HG02884 (cell line): ENCODE results near the gene NUP160.
A peak's percentile ranks its signal among the peaks of the same experiment; 100 is the strongest.
"Not testable (repeated sequence)": the region's sequence is repeated elsewhere in the genome, so short reads cannot be mapped to it uniquely, and the experiment has no call there.

Source experiments
- ATAC-seq: cut with Tn5 transposase; IDR thresholded peaks from one replicate; pipeline ENCODE4 v1.9.1; 2021; ENCODE audit warnings: mild to moderate bottlenecking, moderate library complexity; ENCODE audit not compliant: unreplicated experiment

NUP160 gene, protein sequence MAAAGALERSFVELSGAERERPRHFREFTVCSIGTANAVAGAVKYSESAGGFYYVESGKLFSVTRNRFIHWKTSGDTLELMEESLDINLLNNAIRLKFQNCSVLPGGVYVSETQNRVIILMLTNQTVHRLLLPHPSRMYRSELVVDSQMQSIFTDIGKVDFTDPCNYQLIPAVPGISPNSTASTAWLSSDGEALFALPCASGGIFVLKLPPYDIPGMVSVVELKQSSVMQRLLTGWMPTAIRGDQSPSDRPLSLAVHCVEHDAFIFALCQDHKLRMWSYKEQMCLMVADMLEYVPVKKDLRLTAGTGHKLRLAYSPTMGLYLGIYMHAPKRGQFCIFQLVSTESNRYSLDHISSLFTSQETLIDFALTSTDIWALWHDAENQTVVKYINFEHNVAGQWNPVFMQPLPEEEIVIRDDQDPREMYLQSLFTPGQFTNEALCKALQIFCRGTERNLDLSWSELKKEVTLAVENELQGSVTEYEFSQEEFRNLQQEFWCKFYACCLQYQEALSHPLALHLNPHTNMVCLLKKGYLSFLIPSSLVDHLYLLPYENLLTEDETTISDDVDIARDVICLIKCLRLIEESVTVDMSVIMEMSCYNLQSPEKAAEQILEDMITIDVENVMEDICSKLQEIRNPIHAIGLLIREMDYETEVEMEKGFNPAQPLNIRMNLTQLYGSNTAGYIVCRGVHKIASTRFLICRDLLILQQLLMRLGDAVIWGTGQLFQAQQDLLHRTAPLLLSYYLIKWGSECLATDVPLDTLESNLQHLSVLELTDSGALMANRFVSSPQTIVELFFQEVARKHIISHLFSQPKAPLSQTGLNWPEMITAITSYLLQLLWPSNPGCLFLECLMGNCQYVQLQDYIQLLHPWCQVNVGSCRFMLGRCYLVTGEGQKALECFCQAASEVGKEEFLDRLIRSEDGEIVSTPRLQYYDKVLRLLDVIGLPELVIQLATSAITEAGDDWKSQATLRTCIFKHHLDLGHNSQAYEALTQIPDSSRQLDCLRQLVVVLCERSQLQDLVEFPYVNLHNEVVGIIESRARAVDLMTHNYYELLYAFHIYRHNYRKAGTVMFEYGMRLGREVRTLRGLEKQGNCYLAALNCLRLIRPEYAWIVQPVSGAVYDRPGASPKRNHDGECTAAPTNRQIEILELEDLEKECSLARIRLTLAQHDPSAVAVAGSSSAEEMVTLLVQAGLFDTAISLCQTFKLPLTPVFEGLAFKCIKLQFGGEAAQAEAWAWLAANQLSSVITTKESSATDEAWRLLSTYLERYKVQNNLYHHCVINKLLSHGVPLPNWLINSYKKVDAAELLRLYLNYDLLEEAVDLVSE (N-terminal part only)

DNA sequence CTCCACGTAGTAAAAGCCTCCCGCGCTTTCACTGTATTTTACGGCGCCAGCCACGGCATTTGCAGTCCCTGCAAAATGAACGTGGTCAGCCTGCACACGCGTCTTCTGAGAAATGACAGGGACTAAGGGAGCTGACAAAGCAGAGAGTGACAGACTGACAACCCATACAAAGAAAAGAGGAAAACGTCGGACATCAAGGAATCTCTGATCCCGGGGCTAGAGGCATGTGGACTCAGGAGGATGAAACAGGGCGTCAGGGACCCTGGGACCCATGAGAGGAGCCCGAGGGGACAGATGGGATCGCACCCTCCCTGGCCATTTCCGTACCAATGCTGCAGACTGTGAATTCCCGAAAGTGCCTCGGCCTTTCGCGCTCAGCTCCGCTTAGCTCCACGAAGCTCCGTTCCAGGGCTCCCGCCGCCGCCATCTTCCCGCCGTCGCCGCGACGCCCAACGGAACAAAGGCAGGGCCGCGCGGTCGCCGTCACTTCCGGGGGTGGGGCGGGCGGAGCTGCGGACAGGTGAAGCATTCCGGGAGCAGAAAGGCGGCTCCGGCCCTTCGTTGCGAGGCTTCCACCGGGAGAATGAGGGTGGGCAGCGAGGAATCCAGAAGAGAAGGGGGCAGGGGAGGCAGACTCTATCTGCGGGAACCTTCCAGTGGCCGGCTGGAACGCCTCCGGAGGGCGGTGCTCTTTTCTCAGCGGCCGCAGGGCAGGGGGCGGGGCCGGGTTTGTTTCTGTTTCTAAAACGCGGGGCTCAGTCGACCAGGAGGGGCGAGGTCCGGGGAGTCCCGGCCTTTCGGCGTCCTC lies at the start of gene NUP160:
TSS of gene NUP160 (minus strand) at position 459 of the 808 bp plus-strand sequence. CDS start at position 427, 32 bp downstream.
- peak; percentile 73 for ATAC-seq

DNA sequence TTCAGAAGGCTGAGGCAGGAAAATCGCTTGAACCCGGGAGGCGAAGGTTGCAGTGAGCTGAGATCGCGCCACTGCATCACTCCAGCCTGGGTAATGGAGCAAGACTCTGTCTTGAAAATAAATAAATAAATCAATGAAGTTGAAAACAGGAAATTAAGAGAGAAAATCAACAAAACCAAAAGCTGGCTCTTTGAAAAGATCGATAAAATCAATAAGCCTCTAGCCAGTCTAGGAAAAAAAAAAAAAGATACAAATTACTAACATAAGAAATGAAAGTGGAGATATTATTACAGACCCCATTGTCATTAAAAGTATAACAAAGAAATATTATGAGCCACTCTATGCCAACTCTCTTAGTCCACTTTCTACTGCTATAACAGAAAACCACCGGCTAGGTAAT lies 48.0 kb upstream of the NUP160 start:
- no peak for ATAC-seq

DNA sequence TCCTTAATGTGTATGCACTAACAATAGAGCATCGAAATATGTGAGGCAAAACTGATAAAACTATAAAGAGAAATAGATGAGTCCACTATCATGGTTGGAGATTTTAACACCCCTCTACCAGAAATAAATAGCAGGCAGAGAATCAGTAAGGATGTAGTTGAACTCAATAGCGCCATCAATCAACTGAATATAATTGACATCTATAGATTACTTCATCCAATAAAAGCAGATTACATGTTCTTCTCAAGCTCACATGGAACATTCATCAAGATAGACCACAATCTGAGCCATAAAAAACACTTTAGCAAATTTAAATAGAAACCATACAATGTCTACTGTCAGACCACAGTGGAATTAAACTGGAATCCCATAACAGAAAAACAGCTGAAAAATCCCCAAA lies 46.9 kb upstream of the NUP160 start:
- ATAC-seq, result no peak

DNA sequence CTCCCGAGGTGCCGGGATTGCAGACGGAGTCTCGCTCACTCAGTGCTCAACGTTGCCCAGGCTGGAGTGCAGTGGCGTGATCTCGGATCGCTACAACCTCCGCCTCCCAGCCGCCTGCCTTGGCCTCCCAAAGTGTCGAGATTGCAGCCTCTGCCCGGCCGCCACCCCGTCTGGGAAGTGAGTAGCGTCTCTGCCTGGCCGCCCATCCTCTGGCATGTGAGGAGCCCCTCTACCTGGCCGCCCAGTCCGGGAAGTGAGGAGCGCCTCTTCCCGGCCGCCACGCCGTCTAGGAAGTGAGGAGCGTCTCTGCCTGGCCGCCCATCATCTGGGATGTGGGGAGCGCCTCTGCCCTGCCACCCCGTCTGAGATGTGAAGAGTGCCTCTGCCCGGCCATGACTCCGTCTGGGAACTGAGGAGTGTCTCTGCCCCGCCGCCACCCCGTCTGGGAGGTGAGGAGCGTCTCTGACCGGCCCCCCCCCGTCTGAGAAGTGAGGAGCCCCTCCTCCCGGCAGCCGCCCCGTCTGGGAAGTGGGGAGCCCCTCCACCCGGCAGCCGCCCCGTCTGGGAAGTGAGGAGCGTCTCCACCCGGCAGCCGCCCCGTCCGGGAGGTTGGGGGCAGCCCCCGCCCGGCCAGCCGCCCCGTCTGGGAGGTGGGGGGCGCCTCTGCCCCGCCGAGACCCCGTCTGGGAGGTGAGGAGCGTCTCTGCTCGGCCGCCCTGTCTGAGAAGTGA lies 44.6 kb upstream of the NUP160 start:
- not testable (repeated sequence) for ATAC-seq

DNA sequence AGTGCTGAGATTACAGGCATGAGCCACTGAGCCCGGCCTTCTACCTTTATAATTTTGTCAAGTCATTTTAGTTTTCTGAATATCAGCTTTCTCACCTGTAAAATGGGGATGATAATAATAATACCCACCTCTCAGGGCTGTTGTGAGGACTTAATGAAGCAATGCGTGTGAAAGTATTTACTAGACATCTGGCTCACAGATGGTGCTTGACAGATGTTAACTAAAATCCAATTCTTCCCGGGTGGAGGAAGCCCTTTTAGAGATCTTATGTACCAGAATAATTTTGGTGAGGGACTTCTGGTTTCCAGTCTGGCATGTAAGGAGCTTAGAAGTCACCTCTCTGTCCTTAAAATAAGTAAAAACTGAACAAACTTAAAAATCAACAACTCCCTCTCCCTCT lies 43.7 kb upstream of the NUP160 start:
- no peak for ATAC-seq

DNA sequence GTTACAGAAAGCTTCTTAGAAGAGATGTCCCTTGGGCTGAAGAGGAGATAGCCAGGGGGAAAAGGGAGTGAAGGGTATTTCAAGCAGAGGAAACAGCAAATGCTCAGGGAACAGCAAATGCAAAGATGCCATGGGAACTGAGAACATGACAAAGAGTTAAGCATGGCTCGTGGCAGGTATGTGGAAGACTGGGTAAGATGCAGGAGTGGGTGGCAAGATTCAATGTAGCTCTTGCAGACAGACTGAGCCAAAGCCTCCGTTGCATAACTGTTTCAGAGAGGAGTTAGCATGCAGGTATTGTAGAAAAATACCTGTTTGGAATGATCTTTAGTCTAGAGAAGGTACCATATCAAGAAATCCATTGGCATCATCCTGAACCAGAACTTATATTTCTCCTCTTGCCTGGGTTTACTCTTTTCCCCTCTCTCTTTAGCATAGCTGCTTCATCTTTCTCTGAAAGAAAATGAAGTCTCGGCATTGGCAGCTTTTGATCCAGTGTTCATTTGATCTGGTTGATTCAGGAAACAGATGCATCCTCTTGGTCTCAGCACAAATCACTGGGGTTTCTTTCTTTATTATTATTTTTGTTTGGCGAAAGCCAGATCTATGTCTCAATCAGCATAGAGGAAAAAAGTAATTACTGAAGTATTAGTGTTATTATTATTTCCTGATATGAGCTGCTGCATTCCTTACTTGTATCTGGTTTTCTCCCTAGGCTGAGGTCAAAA lies 41.7 kb upstream of the NUP160 start:
- no peak for ATAC-seq

DNA sequence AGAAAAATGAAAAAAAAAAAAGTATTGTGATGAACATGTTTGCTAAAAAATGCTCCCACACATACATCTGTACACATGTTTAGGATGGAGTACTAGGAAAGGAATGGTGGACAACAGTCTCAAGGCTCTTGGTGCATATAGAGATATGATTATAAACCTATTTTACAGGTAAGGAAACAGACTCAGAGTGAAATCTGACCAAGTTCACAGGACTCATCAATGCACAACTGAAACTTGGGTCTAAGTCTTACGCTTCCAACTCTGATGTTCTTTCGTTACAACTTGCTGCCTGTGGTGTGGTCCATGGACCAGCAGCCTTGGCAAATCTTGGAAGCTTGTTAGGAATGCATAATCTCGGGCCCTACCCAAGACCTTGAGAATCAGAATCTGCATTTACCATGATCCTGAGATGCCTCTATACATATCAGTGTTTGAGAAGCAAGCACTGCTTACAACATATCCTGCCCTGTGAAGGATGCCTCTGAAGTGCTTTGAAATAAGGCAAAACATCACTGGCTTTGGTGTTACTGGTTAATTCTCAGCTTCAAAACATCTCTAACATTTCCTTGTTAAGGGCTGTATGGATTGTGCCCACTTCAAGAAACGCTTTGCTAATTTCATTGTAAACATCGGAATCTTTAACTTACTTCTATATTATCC lies 39.9 kb upstream of the NUP160 start:
- ATAC-seq, result no peak

DNA sequence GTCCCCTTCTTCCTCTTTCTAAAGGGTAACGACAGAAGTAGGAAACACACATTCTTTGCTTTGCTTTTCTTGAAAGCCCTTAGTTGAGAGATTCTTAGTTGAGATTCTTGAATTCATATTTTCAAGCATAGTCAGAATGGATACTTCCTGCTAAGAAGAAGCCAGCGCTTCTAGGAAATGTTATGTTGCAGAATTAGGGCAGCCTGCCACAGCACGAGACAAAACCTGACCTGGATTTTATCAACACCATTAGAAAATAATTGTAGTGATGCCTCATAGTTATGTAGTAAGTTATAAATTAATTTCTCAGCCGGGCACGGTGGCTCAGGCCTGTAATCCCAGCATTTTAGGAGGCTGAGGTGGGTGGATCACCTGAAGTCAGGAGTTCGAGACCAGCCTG lies 37.9 kb upstream of the NUP160 start:
- no peak for ATAC-seq

DNA sequence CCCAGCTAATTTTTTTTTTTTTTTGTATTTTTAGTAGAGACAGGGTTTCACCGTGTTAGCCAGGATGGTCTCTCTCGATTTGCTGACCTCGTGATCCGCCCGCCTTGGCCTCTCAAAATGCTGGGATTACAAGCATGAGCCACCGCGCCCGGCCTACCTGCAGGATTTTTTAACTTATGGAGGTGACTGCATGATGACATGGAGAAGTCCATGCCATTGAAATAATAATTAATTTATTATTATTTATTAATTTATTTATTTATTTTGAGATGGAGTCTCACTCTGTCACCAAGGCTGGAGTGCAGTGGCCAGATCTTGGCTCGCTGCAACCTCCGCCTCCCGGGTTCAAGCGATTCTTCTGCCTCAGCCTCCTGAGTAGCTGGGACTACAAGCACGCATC lies 34.3 kb upstream of the NUP160 start:
- ATAC-seq, result not testable (repeated sequence)

DNA sequence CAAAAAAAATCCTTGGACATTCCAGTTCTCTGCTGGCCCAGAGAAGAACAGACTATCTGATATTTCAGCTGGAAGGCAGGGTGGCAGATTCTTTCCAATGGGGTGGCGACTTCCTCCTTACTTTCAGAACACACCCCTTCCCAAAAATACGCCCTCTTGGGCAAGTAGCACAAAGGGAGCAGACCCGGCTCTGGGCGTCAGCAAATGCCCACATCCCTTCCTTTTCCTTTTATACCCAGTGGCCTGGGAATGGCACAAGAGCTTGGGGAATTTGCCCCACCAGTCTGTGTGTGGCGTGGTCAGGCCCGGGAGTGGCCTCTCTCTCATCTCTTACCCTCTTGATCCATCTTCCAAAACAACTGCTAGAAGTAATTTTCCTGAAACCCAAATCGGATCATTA lies 33.0 kb upstream of the NUP160 start:
- ATAC-seq, result no peak

DNA sequence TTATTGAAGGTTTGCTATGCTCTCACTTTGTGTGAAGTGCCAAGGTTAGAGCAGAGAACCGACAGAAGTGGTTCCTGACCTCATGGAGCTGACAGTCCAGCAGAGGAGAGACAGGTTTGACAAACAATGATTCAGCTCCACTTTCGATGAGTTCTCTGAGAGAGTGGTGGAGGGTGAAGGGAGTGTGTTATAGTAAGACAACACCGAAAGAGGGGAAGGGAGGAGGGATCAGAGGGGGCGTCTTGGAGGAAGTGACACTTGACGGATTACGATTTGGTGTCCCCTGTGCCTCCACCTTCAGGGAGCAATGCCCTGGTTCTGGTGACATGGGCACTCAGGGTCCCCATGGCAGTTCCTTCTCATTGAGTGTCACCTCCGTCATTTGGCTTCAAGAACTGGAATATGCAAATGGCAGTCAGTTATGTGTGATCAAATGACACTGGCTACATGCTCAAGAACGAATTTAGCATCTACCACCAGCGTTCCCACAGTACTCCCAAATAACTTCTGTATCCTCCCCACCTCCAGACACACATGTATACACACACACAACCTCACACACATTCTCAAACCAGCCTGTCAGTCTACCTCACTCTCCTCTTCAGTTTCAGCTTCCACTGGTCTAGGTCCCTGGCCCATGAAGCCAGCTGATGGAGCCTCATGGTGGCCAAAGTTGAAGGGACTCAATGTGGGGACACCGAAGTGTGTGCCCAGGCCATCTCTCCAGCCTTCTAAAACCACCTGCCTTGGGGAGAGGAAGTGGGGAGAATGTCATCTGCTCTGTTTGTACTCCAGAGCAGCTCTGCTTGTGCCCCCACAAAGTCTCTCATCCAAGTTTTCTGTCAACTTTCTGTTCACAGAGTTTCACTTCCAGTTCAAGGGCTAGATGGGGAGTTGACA lies 31.4 kb upstream of the NUP160 start:
- peak; percentile 72 for ATAC-seq

DNA sequence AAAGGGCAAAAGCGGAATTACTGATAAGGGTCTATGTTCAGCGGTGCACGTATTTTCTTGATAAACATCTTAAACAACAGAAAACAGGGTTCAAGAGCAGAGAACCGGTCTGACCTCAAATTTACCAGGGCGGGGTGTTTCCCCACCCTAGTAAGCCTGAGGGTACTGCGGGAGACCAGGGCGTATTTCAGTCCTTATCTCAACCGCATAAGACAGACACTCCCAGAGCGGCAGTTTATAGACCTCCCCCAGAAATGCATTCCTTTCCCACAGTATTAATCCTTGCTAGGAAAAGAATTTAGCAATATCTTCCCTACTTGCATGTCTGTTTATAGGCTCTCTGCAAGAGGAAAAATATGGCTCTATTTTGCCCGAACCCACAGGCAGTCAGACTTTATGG lies 27.7 kb upstream of the NUP160 start:
- not testable (repeated sequence) for ATAC-seq

DNA sequence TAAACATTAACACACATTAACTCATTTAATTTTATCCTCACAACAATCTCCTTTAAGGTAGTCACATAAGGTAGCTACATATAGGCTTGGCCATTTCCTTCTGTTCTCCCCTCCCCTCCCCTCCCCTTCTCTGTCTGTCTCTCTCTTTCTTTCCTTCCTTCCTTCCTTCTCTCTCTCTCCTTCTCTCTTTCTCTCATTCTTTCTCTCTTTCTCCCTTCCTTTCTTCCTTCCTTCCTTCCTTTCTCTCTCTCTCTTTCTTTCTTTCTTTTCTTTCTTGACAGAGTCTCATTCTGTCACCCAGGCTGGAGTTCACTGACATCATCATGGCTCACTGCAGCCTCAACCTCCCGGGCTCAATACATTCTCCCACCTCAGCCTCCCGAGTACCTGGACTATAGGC lies 22.3 kb upstream of the NUP160 start:
- ATAC-seq, result no peak

DNA sequence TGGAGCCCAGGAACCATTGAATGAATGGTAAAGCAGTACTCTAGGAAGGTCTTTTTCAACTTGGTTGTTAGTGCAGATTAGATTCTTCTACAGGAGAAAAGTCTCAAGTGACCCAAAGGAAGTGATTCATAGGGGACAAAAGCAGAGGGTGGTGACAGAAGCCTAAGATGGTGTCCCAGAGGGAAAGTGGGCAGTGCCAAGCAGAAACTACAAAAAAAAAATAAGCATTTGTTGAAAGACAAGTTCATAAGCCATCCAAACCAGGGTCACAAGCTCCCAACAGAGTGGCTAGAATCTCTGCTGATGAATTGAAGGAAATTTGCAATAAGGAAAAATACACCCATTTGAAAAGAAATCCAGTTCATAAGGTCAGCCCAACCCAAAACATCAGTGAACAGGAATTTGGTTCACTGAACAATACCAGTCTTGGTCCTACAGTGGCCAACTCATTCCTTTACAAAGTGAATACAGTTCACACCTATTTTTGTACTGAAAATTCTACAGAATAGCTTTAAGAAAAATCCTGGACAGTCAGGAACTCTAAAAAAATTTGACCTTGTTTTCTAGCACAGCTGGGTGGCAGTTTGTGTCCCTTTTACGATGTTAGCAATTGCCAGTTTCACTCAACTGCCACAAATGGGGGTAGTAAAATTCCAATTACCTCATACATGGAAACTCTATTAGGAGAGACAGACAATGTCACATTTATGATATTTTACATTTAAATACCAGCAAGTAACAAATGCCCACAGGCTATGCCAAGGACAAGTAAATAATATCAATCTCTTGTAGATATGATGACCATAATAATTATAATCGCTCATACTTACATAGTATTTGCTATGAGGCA lies 21.6 kb upstream of the NUP160 start:
- no peak for ATAC-seq

DNA sequence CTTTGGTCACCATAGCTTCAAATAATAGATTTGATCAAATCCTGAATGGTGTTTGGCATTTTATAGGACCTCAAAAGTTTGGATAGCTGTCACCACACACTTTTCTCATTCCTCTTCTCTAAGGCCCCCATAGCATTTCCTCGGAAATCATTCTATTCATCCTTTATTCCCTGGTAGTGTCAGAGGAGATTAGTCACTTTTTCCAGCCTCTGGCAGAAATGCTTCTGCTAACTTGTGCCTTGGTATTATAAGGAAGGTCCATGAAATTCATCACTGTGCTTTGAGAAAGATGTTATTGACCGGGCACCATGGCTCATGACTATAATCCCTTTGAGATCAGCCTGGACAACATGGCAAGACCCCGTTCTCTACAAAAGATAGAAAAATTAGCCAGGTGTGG lies 19.7 kb upstream of the NUP160 start:
- ATAC-seq, result no peak

DNA sequence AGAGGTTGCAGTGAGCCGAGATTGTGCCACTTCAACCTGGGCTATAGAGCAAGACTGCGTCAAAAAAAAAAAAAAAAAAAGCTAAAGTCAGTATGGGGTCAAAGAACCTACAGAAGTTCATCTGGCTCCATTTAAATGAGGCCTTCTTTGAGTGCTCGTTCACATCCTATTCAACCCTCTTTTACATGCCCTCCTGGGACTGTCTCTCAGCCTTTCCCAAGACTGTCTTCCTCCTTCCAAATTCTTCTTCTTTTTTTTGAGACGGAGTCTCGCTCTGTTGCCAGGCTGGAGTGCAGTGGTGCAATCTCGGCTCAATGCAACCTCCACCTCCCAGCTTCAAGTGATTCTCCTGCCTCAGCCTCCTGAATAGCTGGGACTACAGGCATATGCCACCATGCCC lies 18.7 kb upstream of the NUP160 start:
- ATAC-seq, result not testable (repeated sequence)
